ENCODE measurements around the gene FAM9B.
"Not testable (repeated sequence)": the region's sequence is repeated elsewhere in the genome, so short reads cannot be mapped to it uniquely, and the experiment has no call there.

Gene FAM9B

DNA sequence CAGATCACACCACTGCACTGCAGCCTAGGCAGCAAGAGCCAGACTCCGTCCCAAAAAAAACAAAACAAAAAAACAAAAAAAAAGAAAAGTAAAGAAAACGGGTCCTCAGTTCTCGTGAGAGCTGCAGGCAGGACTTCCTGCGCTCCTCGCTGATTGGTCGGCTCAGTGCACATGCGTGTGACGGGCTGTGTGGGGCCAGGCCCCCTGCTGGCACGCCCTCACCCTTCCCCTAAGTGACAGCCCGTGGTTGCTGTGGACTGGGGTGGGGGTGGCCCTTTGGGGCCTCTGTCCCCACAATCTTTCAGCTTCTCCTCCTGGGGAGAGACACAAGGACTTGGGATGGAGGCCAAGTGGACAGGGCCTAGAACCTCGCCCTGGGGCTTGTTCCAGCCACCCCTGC lies at the start of gene FAM9B:
TSS of gene FAM9B (minus strand) at position 139 of the 400 bp plus-strand sequence. CDS start 1,141 bp downstream, outside the sequence.
- DNase-seq (ENCODE audit: low spot score): no peak

DNA sequence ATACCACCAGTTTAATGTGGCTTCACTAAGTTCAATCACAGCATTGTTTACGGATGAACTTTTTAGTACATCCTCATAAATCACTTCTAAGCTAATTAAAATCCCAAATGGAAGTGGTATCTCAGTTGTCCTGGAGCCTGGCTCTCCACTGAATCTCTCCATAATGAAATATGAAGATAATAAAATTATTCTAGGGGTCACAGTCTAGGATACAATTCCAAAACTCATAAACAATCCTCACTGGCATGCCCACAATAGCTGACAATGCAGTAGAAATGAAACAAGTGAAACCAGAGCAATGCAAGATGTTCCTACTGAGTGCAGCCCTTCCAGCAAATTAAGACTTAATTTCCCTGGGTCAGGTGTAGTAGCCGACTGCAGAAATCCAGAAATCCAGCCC lies 47.3 kb upstream of the FAM9B start:
- no peak for DNase-seq (ENCODE audit: low spot score)

DNA sequence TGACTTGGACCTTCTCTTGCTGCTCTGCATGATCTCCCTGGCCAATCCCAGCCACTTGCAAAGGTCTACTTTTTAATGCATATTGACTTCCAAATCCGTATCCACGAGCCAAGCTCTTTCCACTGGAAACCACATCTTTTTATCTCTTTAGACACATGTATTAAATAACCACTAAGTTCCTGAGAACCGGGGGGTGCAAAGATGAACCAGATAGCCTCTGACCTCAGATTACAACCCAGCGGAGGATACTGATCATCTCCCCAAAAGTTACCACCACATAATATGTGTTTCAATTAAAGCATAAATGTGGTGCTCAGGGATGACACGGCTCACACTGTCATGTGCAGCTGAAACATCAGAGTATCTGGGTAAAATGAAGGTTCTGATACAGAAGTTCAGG lies 40.4 kb upstream of the FAM9B start:
- no peak for DNase-seq (ENCODE audit: low spot score)

DNA sequence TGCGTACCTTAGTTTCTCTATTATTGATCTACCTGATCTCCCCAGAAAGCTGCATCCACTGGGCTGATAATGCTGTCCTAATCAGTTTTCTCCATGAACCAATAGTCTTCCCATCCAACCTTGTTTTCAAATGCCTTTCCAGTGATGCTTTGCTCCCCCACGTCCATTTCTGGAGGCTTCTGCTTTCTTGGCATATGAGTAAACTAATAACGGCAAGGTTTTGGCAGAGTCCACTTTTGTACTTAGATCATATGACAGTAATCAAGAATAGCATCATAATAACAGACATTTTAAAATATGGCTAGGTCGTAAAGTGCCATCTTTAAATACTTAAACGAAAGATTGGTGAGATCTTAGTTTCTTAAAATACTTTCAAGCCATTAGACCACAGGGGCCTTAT lies 38.4 kb upstream of the FAM9B start:
- no peak for DNase-seq (ENCODE audit: low spot score)

DNA sequence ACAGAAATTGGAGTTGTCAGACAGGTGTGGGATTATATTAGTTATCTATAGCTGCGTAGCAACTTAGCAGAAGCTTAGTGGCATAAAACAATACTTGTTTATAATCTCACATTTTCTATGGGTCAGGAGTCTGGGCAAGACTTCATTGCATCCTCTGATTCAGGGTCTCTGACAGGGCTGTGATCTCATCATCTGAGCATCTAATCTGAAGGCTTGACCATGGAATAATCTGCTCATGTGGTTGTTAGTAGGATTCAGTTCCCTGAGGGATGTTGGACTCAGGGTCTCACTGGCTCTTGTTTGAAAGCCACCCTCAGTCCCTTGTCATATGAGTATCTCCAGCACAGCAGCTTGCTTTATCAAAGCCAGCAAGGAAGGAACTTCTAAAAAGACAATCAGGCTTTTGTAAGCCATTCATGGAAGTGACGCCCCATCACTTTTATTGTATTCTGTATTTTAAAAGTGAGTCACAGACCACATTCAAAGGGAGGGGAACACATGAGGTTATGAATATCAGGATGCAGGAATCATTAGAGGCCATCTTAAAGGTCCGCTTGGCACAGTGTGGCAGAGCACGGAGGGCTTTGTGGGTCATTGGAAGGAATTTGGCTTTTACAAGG lies 37.2 kb upstream of the FAM9B start:
- DNase-seq (ENCODE audit: low spot score): no peak

DNA sequence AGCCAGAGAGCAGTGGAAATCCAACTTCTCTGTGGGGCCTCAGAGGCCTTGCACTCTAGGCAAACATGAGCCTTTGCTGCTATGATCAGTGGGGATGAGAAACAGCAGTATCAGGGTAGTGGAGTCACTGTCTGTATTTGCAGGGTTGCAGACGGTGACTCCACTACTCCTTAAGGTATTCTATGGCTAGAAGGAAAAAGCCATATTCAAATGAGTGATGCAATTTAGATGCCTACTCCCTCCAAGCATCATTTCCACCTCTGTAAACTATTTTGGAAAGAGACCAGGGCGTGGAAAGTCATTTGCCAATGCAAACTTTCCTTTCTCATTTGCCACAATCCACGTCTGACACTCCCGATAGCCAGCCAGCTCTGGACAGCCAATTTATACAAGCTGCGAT lies 35.6 kb upstream of the FAM9B start:
- no peak for DNase-seq (ENCODE audit: low spot score)

DNA sequence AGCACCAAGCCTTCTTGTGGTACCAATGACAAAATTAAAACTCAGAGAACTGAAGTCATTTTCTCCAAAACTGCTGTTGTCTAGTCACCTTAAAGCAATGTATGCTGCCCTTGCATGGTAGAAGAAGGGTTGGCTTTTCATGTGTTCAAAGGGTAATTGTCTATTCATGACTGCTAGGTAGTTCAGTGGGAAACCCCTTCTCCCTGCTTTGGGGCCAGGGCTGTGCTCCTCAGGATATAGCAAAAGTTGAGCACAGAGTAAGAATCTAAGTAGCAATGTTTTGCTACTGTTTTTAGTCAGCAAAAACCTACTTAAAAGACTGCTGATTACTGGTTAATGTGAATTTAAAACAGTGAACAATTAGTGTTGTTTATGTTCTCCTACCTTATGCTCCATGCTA lies 30.8 kb upstream of the FAM9B start:
- no peak for DNase-seq (ENCODE audit: low spot score)

DNA sequence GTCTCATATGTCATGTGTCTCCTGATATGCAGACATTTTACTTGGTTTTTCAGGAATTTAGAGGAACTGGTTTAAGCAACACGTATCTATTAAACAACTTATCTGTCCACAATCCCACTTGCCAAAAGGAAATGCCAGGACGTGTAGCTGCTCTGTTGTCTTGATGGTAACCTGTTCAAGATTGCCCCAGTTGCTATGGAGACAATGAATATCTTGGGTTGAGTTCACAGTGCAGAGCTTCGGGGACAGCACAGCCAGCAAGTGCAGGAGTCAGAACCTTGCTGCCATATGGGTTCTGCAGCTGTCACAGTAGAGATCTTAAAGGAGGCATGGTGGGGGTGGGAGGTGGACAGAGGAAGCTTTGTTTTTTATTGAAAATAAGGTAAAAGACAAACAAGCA lies 28.7 kb upstream of the FAM9B start:
- DNase-seq (ENCODE audit: low spot score): no peak

DNA sequence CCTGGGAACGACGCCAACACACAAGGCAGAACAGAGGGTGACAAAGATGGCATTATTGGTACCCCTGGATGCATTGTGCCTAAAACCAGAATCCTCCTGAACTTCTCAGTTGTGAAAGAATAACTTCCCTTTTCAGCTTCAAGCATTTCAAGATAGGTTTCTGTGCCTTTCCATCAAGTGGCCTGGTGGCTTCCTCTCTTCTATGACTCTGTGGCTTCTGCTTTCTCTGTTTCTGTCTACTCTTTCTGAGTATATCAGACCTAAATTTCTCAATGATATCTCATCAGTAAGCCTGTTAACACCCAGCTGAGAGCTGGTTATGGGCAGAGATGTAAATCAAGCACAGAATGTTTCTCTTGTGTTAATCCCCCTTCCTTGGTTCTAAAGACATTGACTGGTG lies 21.4 kb upstream of the FAM9B start:
- DNase-seq (ENCODE audit: low spot score): no peak

DNA sequence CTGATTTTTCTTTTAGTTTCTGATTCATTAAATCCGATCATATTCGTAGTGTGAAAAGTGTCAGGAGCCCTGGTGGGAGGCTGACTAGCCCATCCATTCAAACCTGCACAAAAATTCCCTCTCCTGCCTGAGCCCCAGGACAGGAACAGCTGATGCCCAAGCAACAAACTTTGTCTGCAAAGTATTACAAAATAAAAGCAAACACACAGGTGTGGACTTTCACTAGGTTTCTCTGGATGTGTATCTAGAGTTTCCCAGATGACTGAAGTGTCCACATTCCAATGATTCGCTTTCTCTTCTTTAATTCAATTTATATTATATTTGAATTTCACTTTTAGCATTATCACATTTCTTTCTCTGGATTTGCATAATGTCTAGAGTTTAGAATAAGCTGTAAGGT lies 18.2 kb upstream of the FAM9B start:
- DNase-seq (ENCODE audit: low spot score): no peak

DNA sequence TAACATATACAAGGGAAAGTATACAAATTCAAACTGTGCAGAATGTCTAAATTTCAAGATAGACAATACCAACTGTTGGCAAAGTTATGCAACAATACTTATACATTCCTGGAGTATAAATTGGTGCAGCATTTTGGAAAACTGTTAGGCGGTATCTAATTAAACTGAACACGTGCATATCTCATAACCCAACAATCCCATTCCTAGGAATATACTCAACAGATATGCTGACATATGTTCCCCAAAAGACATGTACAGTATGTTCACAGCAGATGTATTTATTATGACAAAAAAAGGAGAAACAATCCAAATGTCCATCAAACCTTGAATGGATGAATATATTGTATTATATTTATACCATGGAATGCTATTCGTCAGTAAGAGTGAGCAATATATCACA lies 16.4 kb upstream of the FAM9B start:
- DNase-seq (ENCODE audit: low spot score): no peak

DNA sequence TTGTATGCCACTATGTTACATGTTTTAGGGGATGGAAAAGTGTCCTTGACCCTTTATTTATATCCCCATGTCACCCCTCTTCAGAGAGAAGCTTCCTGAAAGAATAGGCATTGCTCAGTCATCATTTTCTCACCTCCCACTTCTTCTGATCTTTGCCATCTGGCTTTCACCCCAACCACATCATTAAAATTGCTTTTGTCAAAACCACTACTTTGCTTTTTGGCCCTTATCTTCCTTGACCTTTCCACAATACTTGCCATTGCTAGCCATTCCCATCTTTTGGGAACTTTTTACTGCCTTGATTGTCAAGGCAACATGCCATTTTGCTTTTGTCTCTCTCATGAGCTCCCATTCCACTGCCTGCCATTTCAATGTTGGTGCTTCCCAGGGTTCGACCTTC lies 14.9 kb upstream of the FAM9B start:
- DNase-seq (ENCODE audit: low spot score): no peak

DNA sequence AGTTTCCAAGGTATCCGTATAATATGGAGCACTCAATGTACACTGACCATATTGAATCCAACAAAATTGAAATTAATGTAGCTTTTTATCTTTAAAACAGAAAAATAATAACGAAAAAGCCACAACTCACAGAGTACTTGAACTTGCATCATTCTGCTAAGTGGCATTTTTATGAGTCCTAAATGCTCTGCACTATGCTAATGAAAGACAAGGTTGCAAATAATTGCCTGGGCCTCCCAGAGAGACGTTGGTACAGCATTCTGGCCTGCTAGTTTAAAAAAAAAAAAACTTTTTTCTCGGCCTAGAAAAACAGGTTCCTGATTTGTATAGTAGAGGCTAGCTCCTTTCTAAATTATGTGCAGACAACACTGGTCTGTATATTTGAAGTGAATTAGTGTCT lies 4.3 kb upstream of the FAM9B start:
- no peak for DNase-seq (ENCODE audit: low spot score)

DNA sequence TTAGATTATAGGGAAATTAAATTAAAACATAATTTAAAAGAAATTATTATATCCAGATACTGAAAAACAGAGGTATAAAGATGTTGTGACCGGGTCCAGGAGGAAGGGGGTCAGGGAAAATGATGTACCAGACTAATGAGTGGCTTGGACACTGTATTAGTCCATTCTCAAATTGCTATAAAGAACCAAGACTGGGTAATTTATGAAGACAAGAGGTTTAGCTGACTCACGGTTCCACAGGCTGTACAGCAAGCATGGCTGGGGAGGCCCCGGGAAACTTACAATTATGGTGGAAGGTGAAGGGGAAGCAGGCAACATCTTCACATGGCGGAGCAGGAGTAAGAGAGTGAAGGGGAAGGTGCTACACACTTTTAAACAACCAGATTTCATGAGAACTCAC lies 3.4 kb upstream of the FAM9B start:
- DNase-seq (ENCODE audit: low spot score): no peak

DNA sequence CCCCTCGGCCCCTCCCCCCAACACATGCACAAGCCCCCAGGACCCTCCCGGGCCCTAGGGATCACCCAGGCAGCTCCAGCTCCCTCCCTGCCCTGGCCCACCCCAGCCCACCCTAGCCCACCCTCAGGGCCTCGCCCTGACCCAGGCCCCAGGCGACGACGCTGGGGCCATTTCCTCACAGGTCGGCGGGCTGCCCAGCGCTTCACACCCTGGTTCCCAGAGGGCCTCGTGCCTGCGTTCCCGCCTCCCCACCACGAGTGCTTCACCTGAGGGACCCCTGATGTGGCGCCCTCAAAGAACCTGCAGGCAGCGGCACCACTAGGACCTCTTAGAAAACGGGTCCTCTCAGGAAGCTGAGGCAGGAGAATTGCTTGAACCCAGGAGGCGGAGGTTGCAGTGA lies 341 bp downstream of the FAM9B start:
- no peak for DNase-seq (ENCODE audit: low spot score)

DNA sequence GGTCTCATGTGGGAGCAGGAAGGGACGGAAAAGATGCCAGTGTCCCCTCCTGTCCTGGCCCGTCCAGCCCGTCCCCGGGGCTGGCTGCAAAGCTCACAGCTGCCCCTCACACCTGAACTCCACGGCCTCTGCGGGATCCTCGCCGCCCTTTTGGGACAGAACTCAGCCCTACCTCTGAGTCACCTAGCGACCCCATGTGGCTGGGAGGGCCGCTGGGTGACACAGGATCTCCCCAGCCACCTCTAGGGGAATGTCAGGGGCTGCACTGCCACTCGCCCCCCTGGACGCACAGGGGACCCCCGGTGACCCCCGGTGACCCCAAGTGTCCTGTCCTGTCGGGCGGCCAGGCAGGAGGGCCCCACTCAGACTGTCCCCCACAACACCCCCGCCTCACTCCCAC lies 748 bp downstream of the FAM9B start:
- DNase-seq (ENCODE audit: low spot score): no peak

DNA sequence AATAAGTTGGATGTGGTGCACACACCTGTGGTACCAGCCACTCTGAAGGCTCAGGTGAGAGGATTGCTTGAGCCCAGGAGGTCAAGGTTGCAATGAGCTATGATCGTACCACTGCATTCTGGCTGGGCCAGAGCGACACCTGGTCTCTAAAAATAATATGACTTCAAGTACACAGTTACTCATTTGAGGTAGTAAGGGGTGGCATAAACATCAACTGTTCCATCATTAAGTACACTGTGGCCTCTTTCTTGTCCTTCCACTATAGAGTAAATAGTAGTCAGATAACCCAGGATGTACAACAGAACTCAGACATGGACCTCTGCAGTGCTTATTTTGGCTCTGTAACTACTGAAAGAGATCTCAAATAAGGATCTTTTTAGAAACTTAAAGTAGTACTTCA lies 10.6 kb downstream of the FAM9B start:
- no peak for DNase-seq (ENCODE audit: low spot score)

DNA sequence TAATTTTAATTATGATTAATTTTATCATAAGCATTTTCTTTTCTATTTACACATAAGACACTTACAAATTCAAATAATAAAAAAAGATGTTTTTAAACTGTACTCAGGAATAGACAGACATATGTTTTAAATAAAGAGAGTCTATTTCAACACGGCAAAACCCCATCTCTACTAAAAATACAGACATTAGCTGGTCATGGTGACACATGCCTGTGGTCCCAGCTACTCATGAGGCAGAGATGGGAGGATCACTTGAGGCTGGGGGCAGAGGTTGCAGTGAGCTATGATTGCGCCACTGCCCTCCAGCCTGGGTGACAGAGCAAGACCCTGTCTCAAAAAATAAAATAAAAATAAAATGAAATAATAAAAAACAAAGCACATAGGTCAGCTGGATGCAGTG lies 14.8 kb downstream of the FAM9B start:
- DNase-seq (ENCODE audit: low spot score): no peak

DNA sequence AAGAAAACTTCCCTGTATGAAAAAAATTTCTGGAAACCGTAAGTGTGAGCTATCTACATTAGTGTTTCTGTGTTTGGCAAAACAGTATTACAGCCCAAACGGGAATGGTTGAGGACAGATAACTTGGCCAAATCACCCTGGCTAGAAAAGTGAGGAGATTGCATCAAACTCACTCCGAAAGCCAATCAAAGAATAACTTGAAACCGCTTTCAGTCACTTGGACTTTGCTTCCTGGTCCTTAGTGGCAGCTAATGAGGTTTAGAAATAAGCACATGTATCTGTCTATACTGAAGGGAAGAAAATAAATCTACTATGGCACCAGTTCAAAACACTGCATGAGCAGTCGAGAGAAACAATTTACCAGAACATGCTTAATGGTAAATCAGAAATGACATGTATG lies 15.6 kb downstream of the FAM9B start:
- not testable (repeated sequence) for DNase-seq (ENCODE audit: low spot score)

DNA sequence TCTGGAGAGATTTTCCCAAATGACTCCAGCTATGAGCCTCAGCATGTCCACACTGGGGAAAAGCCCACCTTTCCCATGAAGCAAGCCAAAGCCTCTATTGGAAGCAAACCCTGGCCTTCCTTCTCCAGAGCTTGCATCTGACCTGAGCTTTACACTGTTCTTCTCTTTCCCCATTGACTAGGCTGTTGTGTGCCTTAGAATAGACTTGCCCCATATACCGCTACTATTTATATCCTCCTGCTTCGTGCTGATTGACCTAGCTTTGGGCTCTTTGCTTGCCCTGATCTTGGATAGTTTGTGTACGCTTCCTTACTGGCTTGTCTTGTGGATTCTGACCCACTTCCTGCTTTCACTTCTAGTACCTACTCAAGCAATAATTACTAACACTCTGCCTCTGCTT lies 30.9 kb downstream of the FAM9B start:
- DNase-seq (ENCODE audit: low spot score): no peak

DNA sequence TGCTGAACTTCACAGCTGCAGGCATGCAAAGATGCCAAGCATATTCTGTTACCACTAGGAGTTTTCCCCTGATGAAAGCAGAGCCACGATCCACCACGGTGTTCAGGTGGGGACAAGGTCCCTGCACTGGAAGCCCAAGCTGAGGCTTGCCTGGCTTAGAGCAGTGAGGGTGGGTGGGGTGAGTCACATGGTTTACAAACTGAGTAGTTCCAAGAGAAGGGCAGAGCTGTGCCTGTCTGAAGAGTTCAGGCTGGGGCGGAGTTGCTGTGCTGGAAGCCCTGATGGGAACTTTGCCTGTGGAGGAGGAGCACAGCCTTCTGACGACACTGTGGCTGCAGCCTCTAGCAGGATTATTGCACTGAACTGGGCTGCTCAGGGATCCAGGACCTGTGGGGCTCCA lies 45.5 kb downstream of the FAM9B start:
- DNase-seq (ENCODE audit: low spot score): no peak

DNA sequence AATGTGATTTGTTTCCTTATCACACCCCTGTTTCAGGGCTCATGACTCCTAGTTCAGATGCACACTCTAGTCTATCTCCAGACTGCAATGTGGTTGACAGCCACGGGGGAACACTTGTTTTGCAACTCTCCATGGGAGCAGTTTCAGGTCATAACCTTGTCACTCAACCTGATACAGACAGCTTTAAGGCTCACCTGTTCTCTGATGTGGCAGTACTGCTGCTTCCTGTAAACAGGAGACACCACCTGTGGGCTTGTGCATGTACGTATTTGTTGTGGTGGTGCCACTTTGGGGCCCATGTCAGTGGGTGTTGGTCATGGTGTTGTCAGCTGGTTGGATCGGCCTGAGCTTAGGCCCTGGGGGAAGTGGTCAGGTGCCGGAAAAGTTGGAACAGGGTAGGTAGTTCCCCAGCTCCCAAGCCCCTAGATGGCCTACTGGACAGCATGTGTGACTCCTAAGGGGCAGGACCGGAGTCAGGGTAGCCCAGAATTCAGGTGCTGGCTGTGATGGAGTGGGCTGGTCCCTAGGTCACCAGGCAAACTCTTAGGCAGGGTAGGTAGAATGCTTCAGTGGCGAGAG lies 46.2 kb downstream of the FAM9B start:
- peak; percentile 46 for DNase-seq (ENCODE audit: low spot score)

DNA sequence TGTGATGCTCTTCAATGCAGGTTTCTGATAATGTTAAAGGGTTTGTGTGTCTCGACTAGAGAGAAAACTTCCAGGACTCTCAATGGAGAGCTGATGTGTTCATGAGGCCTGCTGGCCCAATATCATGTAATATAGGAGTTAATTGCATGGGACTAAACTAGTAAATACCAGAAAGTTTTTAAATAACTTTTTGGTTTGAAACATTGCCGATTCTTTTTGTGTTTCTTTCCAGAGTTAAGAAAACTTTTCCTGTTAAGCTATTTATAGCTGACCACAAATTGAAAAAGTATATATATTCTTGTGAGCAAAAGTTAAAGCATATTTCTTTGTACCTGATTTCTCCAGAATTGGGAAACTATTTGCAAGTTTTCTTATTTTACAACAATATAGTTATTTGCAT lies 49.7 kb downstream of the FAM9B start:
- DNase-seq (ENCODE audit: low spot score): no peak

DNA sequence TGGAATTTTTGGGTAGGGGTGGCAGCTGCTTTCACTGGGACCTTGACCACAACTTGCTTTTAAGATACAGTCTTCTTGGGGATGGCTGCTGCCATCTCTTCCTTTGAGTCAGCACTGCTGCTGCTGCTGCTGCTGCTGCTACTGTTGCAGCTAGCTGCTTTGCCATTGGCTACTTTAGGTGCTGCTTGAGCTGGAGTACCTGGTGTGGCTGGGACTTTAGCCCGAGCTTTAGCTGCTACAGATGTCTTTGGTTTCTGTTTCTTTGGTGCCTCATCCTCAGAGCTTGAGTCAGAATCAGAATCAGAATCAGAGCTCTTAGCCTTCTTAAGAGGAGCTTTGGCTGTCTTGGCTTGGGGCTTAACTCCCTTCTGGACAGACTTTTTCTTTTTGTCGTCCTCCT lies 52.2 kb downstream of the FAM9B start:
- DNase-seq (ENCODE audit: low spot score): no peak

DNA sequence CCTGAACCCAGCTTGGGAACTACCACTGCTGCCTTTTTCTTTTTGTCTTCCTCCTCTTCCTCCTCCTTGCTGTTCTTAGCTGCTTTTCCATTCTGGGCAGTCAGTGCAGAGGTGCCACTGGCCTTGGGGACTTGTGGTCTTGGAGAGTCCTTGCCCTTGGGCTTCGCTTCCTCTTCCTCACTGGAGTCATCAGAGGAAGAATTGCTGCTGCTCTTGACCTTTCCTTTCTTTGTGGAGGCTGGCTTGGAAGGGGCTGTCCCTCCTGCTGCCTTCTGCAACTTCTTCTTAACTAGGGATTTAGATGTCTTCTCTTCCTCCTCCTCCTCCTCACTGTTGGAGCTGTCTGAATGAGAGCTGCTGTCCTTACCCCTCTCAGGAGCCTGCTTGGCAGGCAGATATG lies 53.2 kb downstream of the FAM9B start:
- no peak for DNase-seq (ENCODE audit: low spot score)
